ENCODE data around the gene AGMO.
A peak's percentile ranks its signal among the peaks of the same experiment; 100 is the strongest.

AGMO gene

GRCh38 chr7:15378494-15379145, 183.2 kb downstream of the AGMO start:
- no peak for DNase-seq

DNA sequence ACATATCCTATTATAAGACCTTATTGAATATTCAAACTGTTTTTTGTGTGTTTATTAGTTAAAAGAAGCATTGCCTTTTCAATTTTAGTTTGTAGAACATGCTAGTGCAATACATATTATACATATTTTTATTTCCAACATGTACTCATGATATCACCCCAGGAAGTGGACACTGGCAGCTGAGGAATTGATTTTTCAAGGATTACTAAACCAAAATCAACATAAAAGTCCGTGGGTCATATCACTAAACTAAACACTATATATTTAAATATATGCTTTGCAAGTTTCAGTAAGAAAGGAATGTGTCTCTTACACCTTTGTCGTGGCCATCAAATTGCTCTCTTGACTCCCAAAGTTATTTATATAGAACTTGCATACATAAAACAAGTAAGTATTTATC, 185.2 kb downstream of the AGMO start:
- DNase-seq: no peak

- no peak for DNase-seq
Observed at GRCh38 chr7:15370441-15370840, 191.4 kb downstream of the AGMO start.

- no peak for DNase-seq
Observed at GRCh38 chr7:15368653-15369052, 193.2 kb downstream of the AGMO start.

GRCh38 chr7:15367897-15368296, 193.9 kb downstream of the AGMO start:
- DNase-seq: no peak

GRCh38 chr7:15358112-15358511, 203.7 kb downstream of the AGMO start:
- DNase-seq: no peak

- no peak for DNase-seq
Observed at GRCh38 chr7:15352421-15353206, 209.2 kb downstream of the AGMO start.

DNA sequence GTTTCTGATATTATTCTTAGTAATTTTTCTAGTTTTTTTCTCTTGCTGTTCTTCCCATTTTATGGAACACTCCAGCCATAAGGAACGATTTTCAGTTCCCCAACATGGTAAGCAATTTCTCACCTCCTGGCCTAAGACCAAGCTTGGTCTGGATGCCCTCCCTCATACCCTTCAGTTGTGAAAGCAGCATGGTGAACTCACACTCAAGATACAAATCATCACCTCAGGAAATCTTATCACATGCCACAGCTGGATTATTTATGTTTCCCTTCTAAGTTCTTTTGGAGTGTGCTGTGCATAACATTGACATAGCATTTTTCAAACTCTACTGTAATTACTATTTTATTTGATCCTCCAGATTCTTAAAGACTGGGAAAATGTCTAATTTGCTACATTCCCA, 216.6 kb downstream of the AGMO start:
- no peak for DNase-seq

- DNase-seq: no peak
Observed at GRCh38 chr7:15341817-15342216, 220.0 kb downstream of the AGMO start.

DNA sequence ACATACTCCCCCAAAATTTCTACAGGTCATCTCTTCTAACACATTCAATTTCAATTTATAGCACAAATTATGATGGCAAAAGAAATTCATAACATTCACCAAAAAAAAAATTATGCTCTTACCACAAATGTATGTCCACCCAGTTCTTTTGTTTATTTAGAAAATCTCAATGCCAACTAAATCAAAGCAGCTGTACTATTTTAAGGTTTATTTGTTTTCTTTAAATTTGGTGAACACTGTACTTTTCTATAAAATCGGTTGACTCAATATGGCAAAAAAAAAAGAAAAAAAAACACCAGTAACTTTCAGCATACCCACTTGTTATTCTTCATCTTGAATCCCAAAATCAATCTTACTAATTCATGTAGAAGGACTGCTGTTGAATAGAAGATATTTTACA, 225.7 kb downstream of the AGMO start:
- DNase-seq: no peak

DNA sequence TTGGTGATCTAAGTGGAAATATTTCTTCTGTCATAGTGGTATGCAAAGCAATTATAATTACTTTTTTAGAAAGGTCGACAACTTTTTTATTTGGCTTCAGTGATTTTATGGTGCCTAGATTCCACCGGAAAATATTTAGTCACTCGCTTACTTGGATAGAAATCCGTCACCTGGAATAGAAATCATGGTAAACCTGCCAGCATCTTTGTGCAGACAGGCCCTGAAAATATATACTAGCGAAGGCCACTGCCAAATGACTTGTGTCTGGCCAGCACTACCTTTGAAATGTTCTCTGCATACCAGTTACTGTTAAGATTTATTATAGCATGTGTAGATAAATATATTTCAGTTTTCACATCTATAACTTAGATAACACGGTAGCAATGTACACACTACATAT, 226.4 kb downstream of the AGMO start:
- DNase-seq: no peak

DNA sequence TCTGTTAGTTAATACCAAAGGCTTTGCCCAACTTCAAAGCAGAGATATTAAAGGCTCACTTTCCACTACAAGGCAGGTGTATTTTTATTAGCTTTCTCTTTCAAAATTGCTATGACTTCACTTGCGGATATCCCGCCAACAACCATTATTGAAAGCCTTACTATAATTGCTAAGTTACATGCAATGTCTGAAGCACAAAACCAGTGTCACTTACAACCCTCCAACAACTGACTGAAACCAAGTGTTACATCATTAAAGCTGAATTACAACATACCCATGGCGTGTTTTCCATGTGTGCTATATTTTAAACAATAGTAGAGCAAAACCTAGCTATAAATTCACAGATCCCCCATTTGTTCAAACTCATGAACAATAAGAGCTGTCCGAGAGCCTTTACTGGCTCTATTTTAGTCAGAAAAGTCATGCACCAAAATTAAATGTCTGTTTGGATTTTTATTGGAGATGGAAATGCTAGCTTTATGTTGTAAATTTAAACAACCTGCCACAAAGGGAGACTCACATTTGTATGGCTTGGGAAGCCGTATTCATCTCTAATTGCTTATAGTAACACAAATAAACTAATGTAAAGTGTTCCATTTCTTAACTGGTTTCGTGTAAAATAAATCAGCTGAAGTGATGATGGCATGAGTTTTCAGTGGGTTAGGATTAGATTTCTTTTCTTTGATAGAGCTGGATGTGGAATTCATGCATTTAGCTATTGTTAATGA, 227.1 kb downstream of the AGMO start:
- DNase-seq: no peak

DNA sequence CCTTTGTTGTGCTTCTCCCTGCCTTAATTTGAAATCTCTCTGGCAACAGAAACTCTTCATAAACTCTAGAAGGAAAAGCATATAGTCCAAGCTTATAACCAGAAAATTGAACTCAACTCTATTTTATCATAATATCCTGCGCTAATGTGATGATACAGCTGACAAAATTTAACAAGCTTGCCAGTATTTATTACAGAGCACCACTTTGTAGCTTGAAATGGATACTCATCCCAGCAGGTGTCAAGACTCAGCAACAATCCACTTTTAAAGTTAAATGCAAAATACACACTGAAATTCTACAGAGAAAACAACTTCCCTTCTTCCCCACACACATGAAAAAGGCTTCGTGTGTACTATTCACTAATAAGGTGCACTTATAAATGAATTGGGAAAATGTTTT, 228.9 kb downstream of the AGMO start:
- DNase-seq: no peak

DNA sequence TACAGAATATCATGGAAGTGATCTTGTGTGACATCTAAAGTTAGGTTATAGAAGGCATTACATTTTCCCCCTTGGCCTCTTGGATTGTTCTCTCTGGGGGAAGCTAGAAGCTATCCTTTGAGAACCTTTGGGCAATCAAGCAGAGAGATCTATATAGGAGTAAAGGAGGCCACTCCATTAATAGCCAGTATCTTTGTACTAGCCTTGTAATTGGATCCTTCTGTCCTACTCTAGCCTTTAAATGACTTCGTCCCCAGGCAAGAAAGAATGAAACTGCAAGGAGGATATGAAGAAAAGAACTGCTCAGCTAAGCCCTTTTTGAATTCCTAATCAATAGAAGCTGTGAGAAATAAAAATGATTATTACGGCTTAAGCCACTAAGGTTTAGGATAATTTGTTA, 230.9 kb downstream of the AGMO start:
- no peak for DNase-seq

GRCh38 chr7:15327001-15327400, 234.8 kb downstream of the AGMO start:
- no peak for DNase-seq

- peak; percentile 21 for DNase-seq
Observed at GRCh38 chr7:15326044-15326644, 235.7 kb downstream of the AGMO start.

DNA sequence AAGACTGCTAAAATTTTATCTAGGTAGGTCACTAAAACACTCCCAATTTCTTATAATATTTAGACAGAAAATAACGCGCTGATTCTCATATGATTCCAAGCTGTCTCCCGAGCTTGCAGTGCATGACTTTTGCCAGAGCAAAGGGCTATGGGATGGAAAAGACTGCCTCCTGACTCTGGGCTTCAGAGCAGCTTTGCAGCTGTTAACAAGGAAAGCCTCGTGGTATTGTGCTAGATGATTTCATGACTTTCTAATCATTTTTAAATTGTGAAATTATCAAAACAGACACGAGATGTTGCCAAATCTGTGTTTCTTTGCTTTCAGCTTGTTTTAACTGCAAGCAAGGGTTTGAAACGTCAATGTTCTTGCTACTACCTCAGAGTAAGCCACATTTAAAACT, 238.3 kb downstream of the AGMO start:
- DNase-seq: no peak

GRCh38 chr7:15317215-15317614, 244.6 kb downstream of the AGMO start:
- DNase-seq: peak; percentile 18

GRCh38 chr7:15315678-15316077, 246.1 kb downstream of the AGMO start:
- no peak for DNase-seq

DNA sequence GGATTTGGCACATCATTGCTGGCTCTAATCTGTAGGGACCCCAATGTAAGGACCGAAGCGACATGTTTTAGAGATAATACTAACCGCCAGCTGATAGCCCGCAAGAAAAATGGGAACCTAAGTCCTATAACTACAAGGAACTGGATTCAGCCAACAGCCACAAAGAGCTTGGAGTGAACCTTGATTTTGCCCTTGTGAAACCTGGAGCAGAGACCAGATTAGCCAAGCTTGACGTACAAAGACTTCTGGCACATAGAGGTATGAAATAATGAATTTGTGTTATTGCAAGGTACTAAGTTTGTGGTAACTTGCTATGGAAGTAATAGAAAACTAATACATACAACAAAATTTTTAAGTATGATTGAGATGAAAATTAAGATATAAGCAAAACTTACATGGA, 246.9 kb downstream of the AGMO start:
- DNase-seq: no peak

- no peak for DNase-seq
Observed at GRCh38 chr7:15313361-15313760, 248.5 kb downstream of the AGMO start.

- DNase-seq: no peak
Observed at GRCh38 chr7:15309872-15310271, 251.9 kb downstream of the AGMO start.

- no peak for DNase-seq
Observed at GRCh38 chr7:15308821-15309220, 253.0 kb downstream of the AGMO start.

GRCh38 chr7:15306296-15306695, 255.5 kb downstream of the AGMO start:
- no peak for DNase-seq
